ENCODE data around the gene GOLGB1. TPM values are rescaled to one million over a fixed set of nuclear protein-coding genes. Genes with fewer than 3 reads are reported as not detected.
"Not testable (repeated sequence)": the region's sequence is repeated elsewhere in the genome, so short reads cannot be mapped to it uniquely, and the experiment has no call there.

GOLGB1 gene
- polyA plus RNA-seq, 1 donor from 2014 or later, result 10.0 TPM

GRCh38 chr3:121757087-121757811, 7.7 kb upstream of the GOLGB1 start:
- Mint-ChIP-seq H3K4me1 (peaks cover 8 to 21% (median 15%) of the 10 kb centered on the region in 3 donors), H3K4me3 (no peak overlapping the region), H3K9me3 (no peaks in the 10 kb centered on the region), H3K36me3 (peaks cover 2% of the 10 kb centered on the region), H3K27me3 (no peaks in the 10 kb centered on the region), H3K27ac (peak overlapping the region in 1 of 3 donors; percentile 71)

GRCh38 chr3:121752772-121753171, 3.2 kb upstream of the GOLGB1 start:
- Mint-ChIP-seq H3K27me3 (no peaks in the 10 kb centered on the region), H3K36me3 (no peaks in the 10 kb centered on the region), H3K27ac (no peak overlapping the region), H3K4me3 (no peak overlapping the region), H3K9me3 (no peaks in the 10 kb centered on the region), H3K4me1 (peaks cover 0 to 6% (median 3%) of the 10 kb centered on the region in 3 donors)

GRCh38 chr3:121752261-121752660, 2.7 kb upstream of the GOLGB1 start:
- Mint-ChIP-seq H3K27ac (no peak overlapping the region), H3K36me3 (no peaks in the 10 kb centered on the region), H3K4me3 (peak overlapping the region in 1 of 4 donors; percentile 31), H3K9me3 (no peaks in the 10 kb centered on the region), H3K27me3 (no peaks in the 10 kb centered on the region), H3K4me1 (peaks cover 2 to 6% (median 6%) of the 10 kb centered on the region in 3 donors)

- Mint-ChIP-seq H3K36me3 (no peaks in the 10 kb centered on the region), H3K4me1 (peaks cover 0 to 6% (median 2%) of the 10 kb centered on the region in 3 donors), H3K9me3 (no peaks in the 10 kb centered on the region), H3K27ac (no peak overlapping the region), H3K4me3 (no peak overlapping the region), H3K27me3 (no peaks in the 10 kb centered on the region)
These were observed 510 bp upstream of the GOLGB1 start for GRCh38 chr3:121750087-121750415.

GRCh38 chr3:121748680-121749275, 763 bp downstream of the GOLGB1 start:
- Mint-ChIP-seq H3K4me1 (peaks cover 0 to 10% (median 2%) of the 10 kb centered on the region in 3 donors), H3K9me3 (no peaks in the 10 kb centered on the region), H3K36me3 (no peaks in the 10 kb centered on the region)

GRCh38 chr3:121747976-121748375, 1.6 kb downstream of the GOLGB1 start:
- no peak overlapping the region for H3K4me3 Mint-ChIP-seq
- no peaks in the 10 kb centered on the region for H3K36me3 Mint-ChIP-seq
- H3K4me1 Mint-ChIP-seq, result peaks cover 0 to 10% (median 2%) of the 10 kb centered on the region in 3 donors
- no peaks in the 10 kb centered on the region for H3K9me3 Mint-ChIP-seq
- no peaks in the 10 kb centered on the region for H3K27me3 Mint-ChIP-seq
- no peak overlapping the region for H3K27ac Mint-ChIP-seq

More at GRCh38 chr3:121748680-121749275, 763 bp downstream of the GOLGB1 start:
- Mint-ChIP-seq H3K4me3 (no peak overlapping the region), H3K27ac (no peak overlapping the region), H3K27me3 (no peaks in the 10 kb centered on the region)

GRCh38 chr3:121743106-121743505, 6.4 kb downstream of the GOLGB1 start:
- not testable (repeated sequence) for H3K4me3 Mint-ChIP-seq, H3K36me3 Mint-ChIP-seq, H3K27ac Mint-ChIP-seq, H3K9me3 Mint-ChIP-seq, H3K27me3 Mint-ChIP-seq
- peaks cover 15 to 22% (median 18%) of the 10 kb centered on the region in 3 donors for H3K4me1 Mint-ChIP-seq

GRCh38 chr3:121740896-121741295, 8.6 kb downstream of the GOLGB1 start:
- no peaks in the 10 kb centered on the region for H3K27me3 Mint-ChIP-seq
- peaks cover 25 to 29% (median 26%) of the 10 kb centered on the region in 3 donors for H3K4me1 Mint-ChIP-seq
- H3K27ac Mint-ChIP-seq, result no peak overlapping the region

GRCh38 chr3:121739902-121740301, 9.6 kb downstream of the GOLGB1 start:
- Mint-ChIP-seq H3K27ac (no peak overlapping the region), H3K4me1 (peaks cover 26 to 34% (median 28%) of the 10 kb centered on the region in 3 donors), H3K27me3 (no peaks in the 10 kb centered on the region), H3K9me3 (peaks cover 0 to 2% (median 0%) of the 10 kb centered on the region in 3 donors), H3K4me3 (no peak overlapping the region), H3K36me3 (peaks cover 5% of the 10 kb centered on the region)

More at GRCh38 chr3:121740896-121741295, 8.6 kb downstream of the GOLGB1 start:
- Mint-ChIP-seq H3K4me3 (no peak overlapping the region), H3K36me3 (peaks cover 5% of the 10 kb centered on the region), H3K9me3 (peaks cover 0 to 2% (median 0%) of the 10 kb centered on the region in 3 donors)

GRCh38 chr3:121737644-121738043, 11.9 kb downstream of the GOLGB1 start:
- Mint-ChIP-seq H3K27ac (no peak overlapping the region), H3K4me1 (peaks cover 31 to 36% (median 33%) of the 10 kb centered on the region in 3 donors), H3K4me3 (peak overlapping the region in 2 of 4 donors; percentile 57)

GRCh38 chr3:121736112-121736511, 13.4 kb downstream of the GOLGB1 start:
- peaks cover 5% of the 10 kb centered on the region for H3K36me3 Mint-ChIP-seq

More at GRCh38 chr3:121737644-121738043, 11.9 kb downstream of the GOLGB1 start:
- H3K9me3 Mint-ChIP-seq, result peaks cover 0 to 2% (median 0%) of the 10 kb centered on the region in 3 donors
- H3K27me3 Mint-ChIP-seq, result no peaks in the 10 kb centered on the region
- peaks cover 5% of the 10 kb centered on the region for H3K36me3 Mint-ChIP-seq

GRCh38 chr3:121735047-121735696, 14.4 kb downstream of the GOLGB1 start:
- Mint-ChIP-seq H3K27ac (no peak overlapping the region), H3K27me3 (no peaks in the 10 kb centered on the region), H3K9me3 (no peaks in the 10 kb centered on the region), H3K4me1 (peaks cover 29 to 39% (median 30%) of the 10 kb centered on the region in 3 donors), H3K36me3 (peaks cover 4% of the 10 kb centered on the region), H3K4me3 (no peak overlapping the region)

More at GRCh38 chr3:121736112-121736511, 13.4 kb downstream of the GOLGB1 start:
- no peaks in the 10 kb centered on the region for H3K27me3 Mint-ChIP-seq
- peaks cover 31 to 40% (median 32%) of the 10 kb centered on the region in 3 donors for H3K4me1 Mint-ChIP-seq
- no peak overlapping the region for H3K4me3 Mint-ChIP-seq
- H3K27ac Mint-ChIP-seq, result peak overlapping the region in 1 of 3 donors; percentile 17
- no peaks in the 10 kb centered on the region for H3K9me3 Mint-ChIP-seq

- H3K4me3 Mint-ChIP-seq, result no peak overlapping the region
- no peaks in the 10 kb centered on the region for H3K9me3 Mint-ChIP-seq
- peaks cover 6 to 18% (median 9%) of the 10 kb centered on the region in 3 donors for H3K4me1 Mint-ChIP-seq
- H3K27me3 Mint-ChIP-seq, result no peaks in the 10 kb centered on the region
- no peak overlapping the region for H3K27ac Mint-ChIP-seq
- H3K36me3 Mint-ChIP-seq, result peaks cover 1% of the 10 kb centered on the region
These were observed 18.4 kb downstream of the GOLGB1 start for GRCh38 chr3:121730940-121731687.

GRCh38 chr3:121724130-121724529, 25.4 kb downstream of the GOLGB1 start:
- H3K27ac Mint-ChIP-seq, result no peak overlapping the region
- peaks cover 12% of the 10 kb centered on the region for H3K36me3 Mint-ChIP-seq
- H3K27me3 Mint-ChIP-seq, result no peaks in the 10 kb centered on the region
- H3K4me1 Mint-ChIP-seq, result peaks cover 6 to 11% (median 8%) of the 10 kb centered on the region in 3 donors
- H3K9me3 Mint-ChIP-seq, result no peaks in the 10 kb centered on the region
- peak overlapping the region in 1 of 4 donors; percentile 18 for H3K4me3 Mint-ChIP-seq
